A549 (cell line): ENCODE results near the gene TTC31. TPM values are rescaled to one million over a fixed set of nuclear protein-coding genes. Genes with fewer than 3 reads are reported as not detected.

Experiments
- ATOH8 ChIP-seq: fragments of 250-450 bp; sonication (Bioruptor Pico); IDR thresholded peaks from 2 replicates; pipeline ENCODE4 v1.5.0; 2020; ENCODE audit warnings: low read depth, mild to moderate bottlenecking, moderate library complexity
- CBX2 ChIP-seq: fragments of 200-600 bp; sonication (generic); IDR thresholded peaks from 2 replicates; pipeline ENCODE4 v1.6.1; 2016; ENCODE audit warnings: low read depth, mild to moderate bottlenecking, borderline replicate concordance
- CBX8 ChIP-seq: fragments of 200-600 bp; sonication (generic); IDR thresholded peaks from 2 replicates; pipeline ENCODE4 v1.6.1; 2016
- CEBPB ChIP-seq, 2 experiments: fragments of >200 bp in 1 of 2; sonication (Bioruptor Twin) in 1 of 2; formaldehyde crosslinking in 1 of 2; IDR thresholded peaks; 2 replicates each; pipeline ENCODE4 v1.6.1; 2012 to 2016
- CHD2 ChIP-seq: fragments of 150-350 bp; IDR thresholded peaks from 2 replicates; pipeline ENCODE4 v1.6.1; 2014; ENCODE audit warnings: low read length; ENCODE audit not compliant: partially characterized antibody
- E2F6 ChIP-seq: IDR thresholded peaks from 2 replicates; pipeline ENCODE4 v1.6.1; 2012; ENCODE audit warnings: low read depth, borderline replicate concordance
- EHF ChIP-seq: fragments of 250-450 bp; sonication (Bioruptor Pico); IDR thresholded peaks from 2 replicates; pipeline ENCODE4 v1.5.0; 2020; ENCODE audit warnings: mild to moderate bottlenecking
- ELK1 ChIP-seq: fragments of 150-350 bp; IDR thresholded peaks from 2 replicates; pipeline ENCODE4 v1.6.1; 2014; ENCODE audit warnings: low read depth, mild to moderate bottlenecking, low read length
- EP300 ChIP-seq, 2 experiments: fragments of >200 bp; sonication (Bioruptor Twin); formaldehyde crosslinking; IDR thresholded peaks; 2 replicates in 1 of 2; 3 replicates in 1 of 2; pipeline ENCODE4 v1.6.1; 2016 to 2017
- FOSL2 ChIP-seq, 2 experiments: fragments of 450-650 bp in 1 of 2; fragments of >200 bp in 1 of 2; sonication (Bioruptor Twin) in 1 of 2; formaldehyde crosslinking; IDR thresholded peaks; 2 replicates each; pipeline versions ENCODE4 v1.5.0 to v1.6.1; 2016 to 2020; ENCODE audit warnings: mild to moderate bottlenecking in 1 of 2, moderate library complexity in 1 of 2
- HDAC2 ChIP-seq: fragments of 200-600 bp; sonication (generic); IDR thresholded peaks from 2 replicates; pipeline ENCODE4 v1.6.1; 2016
- HMGXB4 ChIP-seq: fragments of 250-450 bp; sonication (Bioruptor Pico); IDR thresholded peaks from 2 replicates; pipeline ENCODE4 v1.5.0; 2021; ENCODE audit warnings: mild to moderate bottlenecking, moderate library complexity, borderline replicate concordance
- JUNB ChIP-seq: fragments of >200 bp; sonication (Bioruptor Twin); formaldehyde crosslinking; IDR thresholded peaks from 2 replicates; pipeline ENCODE4 v1.6.1; 2016
- KDM1A ChIP-seq: fragments of 200-600 bp; sonication (generic); IDR thresholded peaks from 2 replicates; pipeline ENCODE4 v1.6.1; 2016; ENCODE audit warnings: low read depth, mild to moderate bottlenecking
- KDM5A ChIP-seq: fragments of 200-600 bp; sonication (generic); IDR thresholded peaks from 2 replicates; pipeline ENCODE4 v1.6.1; 2016; ENCODE audit warnings: antibody characterized with exemption, mild to moderate bottlenecking
- MAFK ChIP-seq: fragments of 450-650 bp; IDR thresholded peaks from 2 replicates; pipeline ENCODE4 v1.6.1; 2014; ENCODE audit not compliant: partially characterized antibody
- MAX ChIP-seq: IDR thresholded peaks from 2 replicates; pipeline ENCODE4 v1.6.1; 2012
- NR3C1 ChIP-seq: fragments of >200 bp; sonication (Bioruptor Twin); formaldehyde crosslinking; IDR thresholded peaks from 3 replicates; pipeline ENCODE4 v1.6.1; 2017
- POLR2A ChIP-seq: IDR thresholded peaks from 2 replicates; pipeline ENCODE4 v1.6.1; 2012; ENCODE audit warnings: mild to moderate bottlenecking, low read length
- RAD21 ChIP-seq, 2 experiments: fragments of >200 bp in 1 of 2; sonication (Bioruptor Twin) in 1 of 2; formaldehyde crosslinking in 1 of 2; IDR thresholded peaks in 1 of 2; conservative IDR thresholded peaks in 1 of 2; 2 replicates in 1 of 2; 3 replicates in 1 of 2; pipeline ENCODE4 v1.6.1; 2012 to 2018; ENCODE audit warnings: inconsistent platforms in 1 of 2
- RARB ChIP-seq: fragments of 250-450 bp; sonication (Bioruptor Pico); IDR thresholded peaks from 2 replicates; pipeline ENCODE4 v1.8.0; 2021; ENCODE audit warnings: mild to moderate bottlenecking, moderate library complexity
- REST ChIP-seq: fragments of 200-600 bp; sonication (generic); IDR thresholded peaks from 2 replicates; pipeline ENCODE4 v1.6.1; 2016; ENCODE audit warnings: antibody characterized with exemption, mild to moderate bottlenecking, moderate library complexity
- RFX5 ChIP-seq: fragments of 450-650 bp; IDR thresholded peaks from 2 replicates; pipeline ENCODE4 v1.7.1; 2014; ENCODE audit warnings: antibody characterized with exemption, mild to moderate bottlenecking, moderate library complexity
- SMC3 ChIP-seq: fragments of >200 bp; sonication (Bioruptor Twin); formaldehyde crosslinking; IDR thresholded peaks from 3 replicates; pipeline ENCODE4 v1.6.1; 2018; ENCODE audit warnings: inconsistent platforms
- TFCP2L1 ChIP-seq: fragments of 250-450 bp; sonication (Bioruptor Pico); IDR thresholded peaks from 2 replicates; pipeline ENCODE4 v1.5.0; 2021; ENCODE audit warnings: mild to moderate bottlenecking
- TP53 ChIP-seq: fragments of 250-450 bp; sonication (Bioruptor Pico); IDR thresholded peaks from 2 replicates; pipeline ENCODE4 v1.5.0; 2021; ENCODE audit warnings: mild to moderate bottlenecking, moderate library complexity
- USF2 ChIP-seq: fragments of 450-650 bp; IDR thresholded peaks from 2 replicates; pipeline ENCODE4 v1.6.1; 2014; ENCODE audit warnings: antibody characterized with exemption
- ZFP36 ChIP-seq: fragments of 450-650 bp; IDR thresholded peaks from 2 replicates; pipeline ENCODE4 v1.6.1; 2014; ENCODE audit warnings: borderline replicate concordance; ENCODE audit not compliant: partially characterized antibody
- ZNF302 ChIP-seq: fragments of 250-450 bp; sonication (Bioruptor Pico); IDR thresholded peaks from 2 replicates; pipeline ENCODE4 v1.9.0; 2021; ENCODE audit warnings: inconsistent platforms, mild to moderate bottlenecking, moderate library complexity
- ZSCAN20 ChIP-seq: fragments of 250-450 bp; sonication (Bioruptor Pico); IDR thresholded peaks from 2 replicates; pipeline ENCODE4 v1.8.0; 2022; ENCODE audit warnings: mild to moderate bottlenecking, moderate library complexity
- polyA plus RNA-seq, 4 experiments: library from polyadenylated mRNA; depleted of rRNA in 3 of 4; stranded (reverse); fragments of >200 nt; fragmentation: RNase III in 1 of 4; extraction: RNeasy Plus Mini Kit Qiagen cat#74134 plus additional on column Dnase treatment in 1 of 4; gene quantifications; 2 replicates in 3 of 4; 3 replicates in 1 of 4; pipeline ENCODE4 v1.2.3, GENCODE V29; 2011 to 2017

TTC31 gene
- polyA plus RNA-seq, 2 of the 4 experiments (the other 2 are of a cell fraction), result 26.2 to 29.6 TPM

GRCh38 chr2:74472086-74472944, 10.6 kb upstream of the TTC31 start, which contains the start of gene MRPL53 (continued):
- TF ChIP-seq FOSL2 (IDR thresholded peaks at IDR 0.05), result no peak
- peak; percentile 39; the same call in 1 of the 2 replicates for TF ChIP-seq FOSL2 (CRISPR knock-in tag; IDR thresholded peaks at IDR 0.05)
- peak; percentile 95 for TF ChIP-seq MAX
- TF ChIP-seq EHF, result no peak; the same call in 1 of the 2 replicates
- TF ChIP-seq CBX2, result no peak
- TF ChIP-seq TFCP2L1 (CRISPR knock-in tag), result no peak
- no peak for TF ChIP-seq RAD21 (conservative IDR thresholded peaks at IDR 0.05 in 1 of 2, IDR thresholded peaks at IDR 0.05 in 1 of 2)
- TF ChIP-seq TP53, result 0 out of 2 replicates have a peak, but pooled peaks have one; percentile 56
- TF ChIP-seq POLR2A, result peak; percentile 94
- TF ChIP-seq JUNB, result no peak
- no peak for TF ChIP-seq RFX5
- TF ChIP-seq KDM1A, result no peak
- 0 out of 2 replicates have a peak, but pooled peaks have one; percentile 71 for TF ChIP-seq HDAC2
- 0 out of 2 replicates have a peak, but pooled peaks have one; percentile 9 for TF ChIP-seq USF2
- TF ChIP-seq HMGXB4 (CRISPR knock-in tag), result no peak
- 0 out of 2 replicates have a peak, but pooled peaks have one; percentile 24 for TF ChIP-seq REST
- no peak for TF ChIP-seq NR3C1
- no peak for TF ChIP-seq ATOH8 (CRISPR knock-in tag)
- TF ChIP-seq ELK1, result no peak; the same call in 1 of the 2 replicates
- no peak for TF ChIP-seq SMC3
- peak; percentile 20 for TF ChIP-seq CHD2
- no peak for TF ChIP-seq EP300 (IDR thresholded peaks at IDR 0.05)
- no peak for TF ChIP-seq ZNF302 (CRISPR knock-in tag)
- no peak for TF ChIP-seq ZSCAN20 (CRISPR knock-in tag)
- TF ChIP-seq KDM5A, result peak; percentile 92
- peak; percentile 44; the same call in 1 of the 2 replicates for TF ChIP-seq E2F6
- peak; percentile 16; the same call in 1 of the 2 replicates for TF ChIP-seq RARB
- TF ChIP-seq CBX8, result no peak
- TF ChIP-seq MAFK, result peak; percentile 29
- no peak for TF ChIP-seq ZFP36
- TF ChIP-seq CEBPB (IDR thresholded peaks at IDR 0.05), result no peak; a peak in 1 of 4 replicates
